Hematopoietic multipotent progenitor cell treated with erythropoietin and hydrocortisone succinate and interleukin-3 and kit ligand, for 6 days (in vitro differentiated cells): ENCODE measurements around the gene DRGX.
A peak's percentile ranks its signal among the peaks of the same experiment; 100 is the strongest.

ENCODE experiments used
- DNase-seq: peaks from one replicate; pipeline ENCODE4 v3.0.0-alpha.2; 2015

DRGX gene

DNA sequence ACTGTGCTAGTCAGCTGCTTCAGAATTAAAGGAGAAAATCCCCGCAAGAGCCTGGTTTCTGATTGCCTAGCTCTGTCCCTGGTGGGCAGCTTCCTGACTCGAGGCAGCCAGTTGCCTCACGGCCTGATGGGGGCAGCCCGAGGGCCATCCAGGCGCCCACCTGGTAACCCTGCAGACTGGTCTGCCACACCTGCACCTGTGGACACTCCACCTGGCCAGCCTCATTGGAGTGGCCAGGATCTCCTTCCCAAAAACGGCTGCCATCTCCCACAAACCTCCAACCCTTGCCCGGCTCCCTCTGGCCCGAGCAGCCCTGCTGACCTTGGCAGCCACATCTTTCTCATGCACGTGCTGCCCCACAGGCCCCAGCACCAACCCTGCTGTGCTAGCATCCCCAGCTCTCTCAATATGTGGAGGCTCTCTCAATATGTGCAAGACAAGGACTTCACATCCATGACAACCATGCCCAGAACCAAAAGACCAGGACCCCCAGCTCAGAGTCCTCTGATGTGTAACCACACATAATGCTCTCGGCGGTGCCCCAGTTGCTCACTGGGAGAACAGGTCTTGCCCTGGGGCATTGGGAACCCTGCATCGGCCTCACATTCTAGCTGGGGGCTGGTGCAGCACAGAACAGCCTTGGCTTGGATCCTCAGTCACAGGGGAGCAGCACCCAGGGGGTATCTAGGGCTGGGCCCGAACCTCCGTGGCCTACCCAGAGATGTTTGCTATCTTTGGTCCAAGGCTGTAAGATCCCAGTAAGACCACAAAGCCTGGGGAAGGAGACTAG is 14.6 kb downstream of the DRGX start:
- no peak for DNase-seq

DNA sequence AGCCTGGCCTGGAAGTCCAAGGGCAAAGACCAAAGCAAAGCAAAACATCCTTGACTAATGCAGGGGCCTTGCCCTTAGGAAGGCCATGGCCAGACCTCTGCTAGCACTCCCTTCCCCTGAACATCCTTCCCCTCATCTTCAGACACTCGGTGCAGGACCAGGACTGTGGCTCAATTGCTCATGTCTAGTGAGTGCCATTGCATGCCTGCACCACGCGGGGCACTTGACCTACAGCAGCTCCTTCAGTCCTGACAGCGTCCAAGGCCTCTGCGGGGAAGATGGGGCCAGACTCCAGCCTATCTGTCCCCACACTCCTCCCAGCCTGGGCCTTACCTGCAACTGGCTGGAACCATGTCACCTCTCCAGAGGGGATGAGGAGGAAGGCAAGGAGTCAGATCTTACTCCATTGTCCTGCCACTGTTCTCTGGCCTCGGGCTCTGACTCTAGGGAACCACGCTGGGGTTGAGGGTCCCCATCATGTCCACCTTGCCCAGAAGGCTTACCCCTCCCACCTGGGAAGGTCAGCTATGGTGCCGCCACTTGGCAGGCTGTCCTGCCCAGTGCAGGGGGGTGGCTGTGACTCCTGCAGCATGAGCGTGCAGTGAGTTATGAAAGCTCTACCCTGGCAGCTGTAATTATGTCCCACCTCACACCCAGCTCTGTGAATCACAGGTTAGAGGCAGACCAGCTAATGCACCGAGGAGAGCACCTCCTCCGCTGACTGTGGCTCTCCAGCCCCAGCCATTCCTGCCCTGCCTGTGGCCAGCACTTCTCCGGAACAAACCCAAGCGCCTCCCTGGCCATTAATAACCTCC is 16.1 kb downstream of the DRGX start:
- DNase-seq: peak; percentile 24

DNA sequence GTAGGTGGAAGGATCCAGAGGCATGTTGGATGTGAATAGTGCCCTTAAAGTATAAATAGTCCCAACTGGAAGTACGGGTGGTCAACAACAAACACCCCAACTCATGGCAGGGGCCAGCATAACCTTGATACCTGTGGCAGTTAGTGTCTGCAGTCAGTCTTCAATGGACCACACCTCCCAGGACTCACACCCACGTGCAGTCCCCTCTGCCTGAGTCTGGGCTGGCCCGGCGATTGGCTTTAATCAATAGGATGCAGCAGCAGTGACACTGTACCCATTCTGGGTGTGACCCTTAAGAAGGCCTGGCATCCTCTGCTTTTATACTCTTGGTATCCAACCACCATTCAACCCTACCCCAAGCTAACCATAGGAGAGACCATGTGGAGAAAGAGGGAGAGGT is 18.6 kb downstream of the DRGX start:
- no peak for DNase-seq

DNA sequence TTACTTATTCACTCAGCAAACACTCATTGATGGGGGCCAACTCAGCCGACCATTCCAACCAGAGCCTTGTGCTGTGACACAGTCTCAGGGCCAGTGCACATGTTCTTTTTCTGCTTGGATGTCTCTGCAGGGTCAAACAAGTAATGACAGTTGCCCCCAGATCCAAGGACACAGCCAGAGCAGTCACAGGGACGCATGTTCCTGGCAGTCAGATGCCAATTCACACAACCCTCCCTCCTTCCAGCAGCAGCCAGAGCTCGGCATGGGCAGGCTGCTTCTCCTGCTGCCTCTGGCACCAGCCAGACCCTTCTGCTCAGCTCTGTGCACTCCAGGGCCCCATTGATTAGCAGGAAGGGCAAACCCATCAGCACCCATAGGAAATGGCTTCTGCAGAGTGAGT is 20.3 kb downstream of the DRGX start:
- no peak for DNase-seq

DNA sequence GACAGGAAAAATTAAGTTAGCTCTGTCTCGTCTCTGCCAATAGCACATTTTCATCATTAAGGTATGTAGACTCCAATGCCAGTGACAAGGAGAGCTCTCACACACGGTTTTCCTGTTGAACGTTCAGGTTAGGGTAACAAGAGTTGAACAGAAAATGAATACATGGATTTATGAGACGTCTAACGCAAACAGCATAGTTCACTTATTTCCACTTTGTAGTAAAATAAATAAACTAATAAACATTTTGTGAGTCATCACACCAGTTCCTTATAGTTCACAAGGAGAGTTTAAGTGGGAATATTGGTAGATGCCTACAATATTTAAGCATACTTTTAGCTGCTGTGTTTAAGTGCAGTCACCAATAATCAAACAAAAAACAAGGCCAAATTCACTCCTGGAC is 21.1 kb downstream of the DRGX start:
- no peak for DNase-seq

DNA sequence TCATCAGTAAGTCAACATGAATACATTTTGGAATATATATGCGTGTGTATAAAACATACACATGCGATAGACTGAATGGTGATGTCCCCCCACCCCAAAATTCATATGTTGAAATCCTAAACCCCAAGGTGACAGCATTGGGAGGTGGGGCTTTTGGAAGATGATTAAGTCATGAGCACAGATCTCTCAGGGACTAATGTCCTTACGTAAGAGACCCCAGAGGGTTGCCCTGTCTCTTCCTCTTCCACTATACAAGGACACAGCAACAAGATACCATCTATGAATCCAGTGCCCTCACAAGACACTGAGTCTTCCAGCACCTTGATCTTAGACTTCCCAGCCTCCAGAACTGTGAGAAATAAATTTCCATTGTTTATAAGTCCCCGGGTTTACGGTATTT is 22.5 kb downstream of the DRGX start:
- DNase-seq: no peak

DNA sequence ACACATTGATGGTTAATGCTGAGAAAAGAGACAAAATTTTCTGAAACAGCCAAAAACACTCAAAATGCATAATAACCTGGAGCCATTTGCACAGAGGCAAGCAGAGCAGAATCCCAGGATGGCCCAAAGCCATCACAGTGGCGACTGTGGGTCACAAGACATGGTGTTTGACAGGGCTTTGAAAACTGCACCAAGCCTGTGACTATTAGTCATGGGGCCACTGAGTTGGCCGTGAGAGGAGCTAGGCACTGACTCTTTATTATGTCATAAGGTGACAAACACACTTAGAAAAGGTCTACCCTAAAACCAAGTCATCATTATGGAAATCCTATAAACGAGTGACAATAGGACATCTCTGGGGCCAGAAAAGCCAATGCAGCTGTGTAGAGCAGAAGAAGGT is 23.9 kb downstream of the DRGX start:
- no peak for DNase-seq

DNA sequence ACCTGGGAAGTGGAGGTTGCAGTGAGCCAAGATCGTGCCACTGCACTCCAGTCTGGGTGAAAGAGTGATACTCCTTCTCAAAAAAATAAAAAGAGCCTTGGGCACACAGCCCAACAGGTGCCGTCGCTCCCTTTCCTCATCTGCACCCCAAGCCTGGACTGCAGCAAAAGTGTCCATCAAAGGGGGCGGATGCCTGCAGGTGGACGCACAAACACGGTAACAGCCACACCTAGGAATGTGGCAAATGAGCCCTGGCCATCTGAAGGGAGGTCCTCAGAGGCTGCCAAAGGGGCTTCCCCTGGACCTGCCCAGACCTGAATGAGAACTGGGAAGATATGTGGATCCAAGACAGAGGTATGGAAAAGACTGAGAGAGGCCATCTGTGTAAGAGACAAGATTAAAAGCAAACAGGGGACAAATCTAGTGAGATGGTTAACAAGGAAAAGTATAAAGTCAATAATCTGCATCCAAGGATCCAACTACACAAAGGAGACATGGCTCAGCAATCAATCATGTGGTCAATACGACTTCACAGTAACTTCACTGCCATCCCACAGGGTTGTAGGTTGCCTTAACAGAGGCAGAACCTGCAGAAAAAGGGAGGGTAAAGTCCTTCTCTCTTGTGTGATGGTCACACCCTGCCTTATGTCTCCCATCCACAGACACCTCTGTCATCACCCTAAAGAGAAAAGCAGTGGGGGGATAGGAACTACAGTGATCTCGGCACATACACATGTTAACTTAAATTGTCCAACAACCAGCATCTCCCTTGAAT is 25.4 kb downstream of the DRGX start:
- DNase-seq: no peak

DNA sequence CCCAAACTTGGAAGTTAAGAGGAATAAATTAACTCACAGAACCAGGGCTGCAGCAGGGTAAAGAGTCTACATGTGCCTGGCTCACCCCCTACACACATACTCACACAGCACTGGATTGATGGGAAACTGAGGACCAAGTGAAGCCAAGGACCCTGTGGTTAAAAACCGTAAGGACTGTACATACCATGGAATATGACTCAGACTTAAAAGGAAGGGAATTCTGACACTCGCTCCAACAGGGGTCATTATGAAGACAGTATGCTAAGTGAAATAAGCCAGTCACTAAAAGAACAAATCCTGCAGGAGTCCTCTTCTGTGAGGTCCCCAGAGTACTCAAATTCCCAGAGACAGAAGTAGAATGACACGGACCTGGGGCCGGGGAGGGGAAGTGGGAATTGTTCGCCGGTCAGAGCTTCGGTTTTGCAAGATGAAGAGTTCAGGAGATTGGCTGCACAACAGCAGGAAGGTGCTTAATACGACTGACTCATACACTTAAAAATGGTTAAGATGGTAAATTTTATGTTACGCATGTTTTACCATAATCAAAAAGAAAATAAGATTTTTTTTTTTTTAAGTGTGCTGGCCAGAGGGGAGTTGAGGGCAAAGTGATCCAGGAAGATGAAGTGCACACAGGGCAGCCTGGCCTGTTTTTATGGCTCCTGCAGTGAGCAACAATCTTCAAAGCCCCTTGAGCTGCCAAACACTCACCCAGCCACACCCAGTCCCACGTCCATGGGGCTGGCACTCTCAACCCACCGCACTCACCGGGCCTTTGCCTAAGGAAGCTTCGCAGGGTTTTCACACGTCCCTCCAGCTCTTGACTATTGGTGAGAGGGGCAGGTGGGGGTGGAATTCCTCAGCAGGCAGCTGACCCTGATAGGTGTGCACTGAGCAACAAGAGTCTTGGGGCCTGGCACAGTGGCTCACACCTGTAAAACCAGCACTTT is 26.4 kb downstream of the DRGX start:
- no peak for DNase-seq

DNA sequence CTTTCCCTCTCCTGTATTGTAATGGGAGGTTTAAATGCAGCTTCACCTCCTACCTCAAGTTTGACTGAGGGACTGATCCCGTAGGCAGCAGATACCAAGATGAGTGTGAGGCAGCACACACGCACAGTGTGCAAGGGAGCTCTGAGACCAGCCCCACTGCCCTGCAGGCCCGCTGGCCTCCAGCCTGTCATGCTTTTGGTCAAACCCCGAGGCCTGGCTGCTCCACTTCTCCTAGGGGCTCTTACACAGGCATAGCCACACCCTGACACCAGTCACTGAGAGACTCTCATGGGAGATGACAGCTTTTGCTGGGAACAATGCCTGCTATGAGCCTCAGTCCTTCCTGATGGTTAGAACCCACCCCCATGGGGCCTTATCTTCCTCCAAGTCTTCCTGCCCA is 27.6 kb downstream of the DRGX start:
- no peak for DNase-seq

DNA sequence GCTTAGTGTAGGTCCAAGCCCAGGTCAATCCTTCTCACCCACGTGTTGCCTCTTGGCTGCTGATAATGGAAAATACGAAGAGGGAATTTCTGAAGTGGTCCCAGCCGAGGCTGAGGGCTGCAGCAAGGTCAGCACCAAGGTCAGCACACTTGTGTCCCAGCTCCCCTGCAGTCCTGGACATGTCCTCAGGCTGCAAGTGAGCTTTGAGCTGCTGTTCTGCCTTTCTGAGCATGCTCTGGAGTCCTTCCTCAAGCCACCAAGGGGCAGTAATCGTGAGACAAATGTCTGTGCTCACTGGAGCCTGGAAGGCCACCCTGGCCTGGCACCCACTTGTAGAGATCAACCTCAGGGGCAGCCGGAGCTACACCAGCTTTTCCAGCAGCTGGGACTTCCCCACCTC is 28.3 kb downstream of the DRGX start:
- peak; percentile 4 for DNase-seq

DNA sequence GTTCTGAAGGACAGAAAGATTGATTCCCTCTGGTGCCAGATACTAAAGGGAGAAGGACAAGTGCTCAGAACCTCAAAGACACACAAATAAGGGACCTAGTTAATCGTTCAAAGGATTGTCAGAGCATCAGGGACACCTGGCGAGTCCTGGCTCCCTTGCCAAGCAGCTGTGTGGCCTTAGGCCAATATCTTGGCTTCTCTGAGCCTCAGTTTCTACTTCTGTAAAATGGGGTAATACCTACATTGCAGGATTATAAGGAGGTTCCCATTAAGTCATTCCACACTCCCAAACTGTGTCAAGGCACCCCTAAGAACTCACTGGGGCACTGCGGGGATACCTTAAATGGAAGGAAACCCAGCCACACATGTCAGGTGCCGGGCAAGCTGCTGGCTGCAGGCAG is 29.4 kb downstream of the DRGX start:
- no peak for DNase-seq

DNA sequence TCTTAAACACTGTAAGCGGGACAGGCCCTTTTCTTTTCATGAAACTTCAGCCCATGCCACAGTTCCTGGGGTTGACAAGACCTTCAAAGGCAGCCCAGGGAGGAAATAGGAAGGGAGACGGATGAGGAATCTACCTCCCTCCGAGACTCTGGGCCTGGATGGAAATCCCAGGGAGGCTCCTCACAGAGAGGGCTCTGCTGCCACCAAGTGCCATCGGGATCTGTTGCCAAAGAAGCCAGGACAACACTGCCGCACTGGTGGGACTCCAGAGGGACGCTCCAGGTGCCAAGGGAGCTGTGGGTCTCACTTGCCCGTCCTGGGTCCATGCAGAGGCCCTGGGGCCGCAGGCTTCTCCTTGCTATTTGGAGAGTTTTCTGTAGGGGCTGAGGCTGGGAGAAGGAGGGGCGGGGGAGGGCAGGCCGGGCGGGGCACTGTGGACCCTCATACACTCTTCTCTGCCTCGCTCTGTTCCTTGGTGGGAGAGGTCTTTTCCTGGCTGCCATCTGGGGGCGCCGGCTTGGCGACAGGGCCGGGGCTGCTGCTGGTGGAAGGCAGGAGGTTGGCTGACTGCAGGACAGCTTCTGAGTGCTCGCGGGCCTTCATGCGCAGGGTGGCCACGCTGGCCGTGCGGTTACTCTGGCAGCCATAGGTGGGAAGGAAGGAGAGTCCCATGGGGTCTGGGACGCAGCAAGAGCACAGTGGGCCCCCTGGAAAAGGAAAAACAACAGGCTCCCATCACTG is 30.0 kb downstream of the DRGX start:
- no peak for DNase-seq

DNA sequence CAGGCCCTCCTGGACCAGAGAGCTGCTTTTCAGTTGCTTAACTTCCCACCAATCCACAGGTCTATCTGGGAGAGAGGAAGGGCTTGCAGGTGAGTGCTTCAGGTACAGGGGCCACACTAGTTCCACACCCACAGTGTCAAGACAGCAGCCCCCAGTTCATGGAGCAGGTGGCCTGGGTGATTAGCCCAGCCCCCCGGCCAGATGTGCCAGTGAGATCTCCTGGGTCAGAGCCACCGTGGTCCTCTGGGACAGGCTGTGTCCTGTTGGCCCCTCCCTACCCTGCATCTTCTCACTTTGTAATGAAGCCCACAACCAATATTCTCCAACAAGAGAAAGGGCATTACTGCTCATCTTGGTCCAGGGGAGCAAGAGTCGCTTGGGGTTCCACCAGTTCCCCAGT is 30.6 kb downstream of the DRGX start:
- no peak for DNase-seq

DNA sequence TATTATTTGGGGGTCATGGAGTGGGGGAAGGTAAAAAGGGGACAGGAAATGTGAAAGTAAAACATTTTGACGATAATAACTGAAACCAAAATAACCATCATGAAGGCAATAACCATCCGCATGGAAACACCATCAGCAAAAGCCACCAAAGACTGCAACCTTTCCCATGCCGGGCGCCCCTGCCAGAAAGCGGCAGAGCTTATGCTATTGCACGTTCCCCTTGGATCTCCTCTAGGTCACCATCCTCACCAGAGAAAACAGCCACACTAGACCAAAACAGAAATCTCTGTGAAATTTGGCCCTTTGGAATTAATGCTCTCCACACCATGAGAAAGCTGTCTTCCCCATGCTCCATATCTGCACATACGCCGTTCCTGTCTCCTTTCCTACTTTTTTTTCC is 31.1 kb downstream of the DRGX start:
- no peak for DNase-seq

DNA sequence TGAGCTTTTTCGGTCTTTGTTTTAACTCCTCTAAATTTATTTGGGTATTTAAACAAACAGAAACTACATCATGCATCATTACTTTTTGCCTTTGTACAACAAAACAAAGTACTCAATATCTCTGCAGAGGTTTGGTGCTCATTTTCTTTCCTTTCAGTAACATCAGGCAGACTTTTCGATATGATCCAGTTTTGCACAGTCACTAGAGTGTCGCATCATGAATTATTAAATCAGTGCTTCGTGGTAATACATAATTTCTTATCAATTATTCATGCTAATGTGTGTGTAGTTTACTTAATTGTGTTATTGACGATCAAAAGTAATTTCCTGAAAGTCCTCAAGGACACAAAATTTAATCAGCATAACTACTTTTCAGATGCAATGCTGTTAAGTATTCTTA is 31.8 kb downstream of the DRGX start:
- DNase-seq: no peak

DNA sequence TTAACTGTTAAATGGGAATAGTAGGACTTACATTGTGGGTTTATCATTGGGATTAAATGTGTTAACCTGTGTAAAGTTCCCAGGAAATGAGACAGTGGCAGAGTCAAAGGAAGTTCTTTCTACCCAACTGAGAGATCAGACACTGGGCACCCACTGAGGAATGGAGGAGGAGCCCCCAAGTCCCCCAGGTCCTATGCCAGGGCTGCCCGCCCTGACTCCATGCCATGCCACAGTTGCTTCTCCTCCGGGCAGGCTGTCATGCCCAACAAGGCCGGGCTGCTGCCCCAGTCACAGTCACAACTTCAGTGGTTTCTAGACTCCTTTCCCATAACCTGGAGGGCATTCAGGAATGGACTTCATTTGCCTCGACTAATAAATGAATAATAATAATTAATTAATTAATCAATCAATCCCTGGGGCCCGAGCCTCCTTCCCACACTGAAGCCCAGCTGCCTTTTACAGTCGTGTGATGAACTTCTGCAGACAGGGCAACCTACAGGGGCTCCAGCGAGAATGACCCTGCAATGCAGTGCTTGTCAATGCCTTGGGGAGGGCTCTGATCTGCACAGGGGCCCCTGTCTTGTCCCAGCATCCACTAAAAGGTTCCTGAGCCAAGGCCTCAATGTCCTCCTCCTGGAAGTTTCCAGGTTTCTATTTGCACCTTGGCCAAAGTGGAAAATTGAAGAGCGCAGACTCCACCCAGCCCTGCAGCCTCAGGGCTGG is 32.4 kb downstream of the DRGX start:
- DNase-seq: no peak

DNA sequence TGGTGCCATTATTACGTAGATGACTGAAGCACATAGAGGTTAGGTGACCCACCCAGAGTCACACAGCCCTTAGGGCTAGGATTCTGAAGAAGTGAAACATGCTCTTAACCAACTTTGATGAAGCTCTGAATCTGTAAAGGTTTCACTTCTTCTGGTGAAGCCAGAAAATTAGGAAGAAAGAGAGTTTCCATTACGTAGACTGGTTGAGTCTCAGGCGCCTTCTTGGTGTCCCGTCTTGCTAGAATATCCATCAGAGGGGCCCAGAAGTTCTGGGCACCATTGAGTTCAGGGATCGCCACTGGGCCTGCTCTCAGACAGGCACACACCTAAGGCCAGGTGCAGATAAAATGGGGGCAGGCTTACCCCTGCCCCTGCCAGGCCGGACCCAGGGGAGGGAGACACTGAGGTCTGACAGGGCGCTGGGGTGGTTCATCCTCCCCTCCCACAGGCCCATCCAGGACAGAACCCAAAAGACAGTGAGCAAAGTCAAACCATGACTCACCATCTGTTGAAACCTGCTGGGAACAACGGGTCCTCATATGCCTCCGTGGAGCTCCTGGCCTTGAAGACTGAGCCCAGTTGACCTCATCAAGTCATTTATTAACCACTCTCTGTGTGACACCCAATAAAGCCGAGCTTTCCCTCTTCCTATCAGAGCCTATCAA is 33.2 kb downstream of the DRGX start:
- no peak for DNase-seq

DNA sequence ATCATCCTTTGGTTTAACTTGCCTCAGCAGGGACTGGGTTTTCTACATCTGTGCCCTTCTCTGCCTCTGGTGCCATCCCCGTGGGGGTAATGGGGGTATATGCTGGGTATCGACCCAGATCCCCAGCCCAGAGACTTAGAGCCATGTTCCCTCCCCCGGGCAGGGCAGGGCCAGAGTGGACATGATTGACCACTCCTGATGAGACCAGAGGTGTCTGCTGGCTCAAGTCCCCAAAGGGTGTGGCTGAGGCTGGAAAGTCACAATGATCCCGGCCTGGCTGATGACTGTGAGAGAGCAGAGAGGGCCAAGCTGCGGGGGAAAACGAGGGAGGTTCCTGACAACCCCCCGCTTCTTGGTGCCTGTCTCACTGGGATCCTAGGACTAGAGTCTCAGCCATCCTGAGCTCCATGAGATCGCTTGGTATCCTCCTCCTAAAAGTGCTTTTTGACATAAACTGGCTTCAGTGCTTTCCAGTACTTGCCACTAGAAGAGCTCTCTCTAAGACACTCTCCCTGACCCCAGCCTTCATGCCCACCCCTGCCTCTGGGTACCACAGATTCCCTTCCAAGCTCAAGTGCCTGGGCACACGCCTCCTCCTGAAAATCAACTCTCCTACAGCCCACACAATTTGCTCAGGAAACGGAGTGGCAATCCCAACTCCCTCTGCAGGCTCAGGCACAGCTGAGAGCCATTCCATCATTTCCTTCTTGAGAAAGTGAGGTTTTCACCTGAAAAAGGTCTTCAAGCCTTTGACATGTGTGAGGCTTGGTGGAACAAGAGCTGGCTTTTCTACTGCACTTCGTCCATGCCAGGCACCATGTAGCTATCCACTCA is 33.9 kb downstream of the DRGX start:
- no peak for DNase-seq

DNA sequence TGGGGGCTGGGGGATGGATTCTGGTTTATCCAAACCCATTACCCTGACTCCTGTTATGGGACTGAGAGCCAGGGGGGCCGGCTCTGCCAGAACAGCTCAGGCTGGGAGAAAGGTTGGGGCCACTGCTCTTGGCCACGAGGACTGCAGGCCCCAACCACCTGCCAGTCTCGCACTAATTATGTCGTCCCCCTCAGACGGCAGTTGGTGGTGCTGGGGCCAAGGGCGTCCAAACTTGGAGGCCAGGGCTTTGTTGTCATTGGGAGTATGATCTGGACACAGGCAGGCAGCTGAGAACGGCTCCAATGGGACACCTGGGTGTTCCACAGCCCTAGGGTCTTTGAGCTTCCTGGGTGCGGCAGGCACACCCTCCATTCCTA is 34.7 kb downstream of the DRGX start:
- DNase-seq: no peak
